ENCODE data around the gene MED13L.

MED13L gene

GRCh38 chr12:116116650-116117424 lies 160.7 kb downstream of the MED13L start:
- DNase-seq (ENCODE audit: extremely low read depth, low read depth), result no peak
- H3K4me3 ChIP-seq (replicated peaks; ENCODE audit: low read depth, low read length), result no peak overlapping the region
- TF ChIP-seq CTCF (IDR thresholded peaks at IDR 0.05; ENCODE audit: low read depth, low read length, missing control alignments), result no peak

- H3K4me3 ChIP-seq (replicated peaks; ENCODE audit: low read depth, low read length), result no peak overlapping the region
- no peak for TF ChIP-seq CTCF (IDR thresholded peaks at IDR 0.05; ENCODE audit: low read depth, low read length, missing control alignments)
- no peak for DNase-seq (ENCODE audit: extremely low read depth, low read depth)
Measured at GRCh38 chr12:116113398-116114130, 163.9 kb downstream of the MED13L start.

GRCh38 chr12:116106870-116107269 lies 170.6 kb downstream of the MED13L start:
- no peak overlapping the region for H3K4me3 ChIP-seq (replicated peaks; ENCODE audit: low read depth, low read length)
- DNase-seq (ENCODE audit: extremely low read depth, low read depth), result no peak
- TF ChIP-seq CTCF (IDR thresholded peaks at IDR 0.05; ENCODE audit: low read depth, low read length, missing control alignments), result no peak

- no peak for TF ChIP-seq CTCF (IDR thresholded peaks at IDR 0.05; ENCODE audit: low read depth, low read length, missing control alignments)
- H3K4me3 ChIP-seq (replicated peaks; ENCODE audit: low read depth, low read length), result no peak overlapping the region
- no peak for DNase-seq (ENCODE audit: extremely low read depth, low read depth)
Measured at GRCh38 chr12:116104167-116104767, 173.2 kb downstream of the MED13L start.

GRCh38 chr12:116101991-116102390 lies 175.5 kb downstream of the MED13L start:
- H3K4me3 ChIP-seq (replicated peaks; ENCODE audit: low read depth, low read length), result no peak overlapping the region
- no peak for DNase-seq (ENCODE audit: extremely low read depth, low read depth)
- no peak for TF ChIP-seq CTCF (IDR thresholded peaks at IDR 0.05; ENCODE audit: low read depth, low read length, missing control alignments)

- TF ChIP-seq CTCF (IDR thresholded peaks at IDR 0.05; ENCODE audit: low read depth, low read length, missing control alignments), result no peak
- H3K4me3 ChIP-seq (replicated peaks; ENCODE audit: low read depth, low read length), result no peak overlapping the region
- DNase-seq (ENCODE audit: extremely low read depth, low read depth), result no peak
Measured at GRCh38 chr12:116099652-116100432, 177.7 kb downstream of the MED13L start.
